GM12878 (cell line): Measurements from ENCODE around the gene SDR9C7.

Experiments
- BRCA1 ChIP-seq: IDR thresholded peaks from 2 replicates; pipeline ENCODE4 v1.6.1; 2011; ENCODE audit warnings: low read depth, low read length, improper control_type of control experiment
- CBX5 ChIP-seq: sonication (generic); IDR thresholded peaks from 2 replicates; pipeline ENCODE4 v1.6.1; 2016; ENCODE audit warnings: low read depth, moderate library complexity, mild to moderate bottlenecking, inconsistent platforms
- CTCF ChIP-seq, 3 experiments: IDR thresholded peaks in 2 of 3; conservative IDR thresholded peaks in 1 of 3; 2 replicates each; pipeline ENCODE4 v1.5.1; 2011; ENCODE audit warnings: low read depth in 3 of 3, low read length in 3 of 3, mild to moderate bottlenecking in 3 of 3, control low read depth in 2 of 3, moderate library complexity in 2 of 3, inconsistent platforms in 1 of 3, mixed read lengths in 1 of 3; ENCODE audit not compliant: control insufficient read depth in 2 of 3, insufficient read depth in 1 of 3; ENCODE audit errors: extremely low read depth in 1 of 3
- FOXM1 ChIP-seq: IDR thresholded peaks from 2 replicates; pipeline ENCODE4 v1.6.1; 2012; ENCODE audit warnings: low read depth, mild to moderate bottlenecking, inconsistent platforms, low read length, moderate library complexity
- MAX ChIP-seq: IDR thresholded peaks from 2 replicates; pipeline ENCODE4 v1.6.1; 2012; ENCODE audit warnings: low read depth, low read length, improper control_type of control experiment
- NFXL1 ChIP-seq: fragments of 450-650 bp; IDR thresholded peaks from 2 replicates; pipeline ENCODE4 v1.6.1; 2017; ENCODE audit warnings: antibody characterized with exemption, mild to moderate bottlenecking, borderline replicate concordance
- POLR2AphosphoS2 ChIP-seq: IDR thresholded peaks from 2 replicates; pipeline ENCODE4 v1.6.1; 2011; ENCODE audit warnings: low read depth, mild to moderate bottlenecking, low read length, improper control_type of control experiment, moderate library complexity
- POLR2AphosphoS5 ChIP-seq: IDR thresholded peaks from 2 replicates; pipeline ENCODE4 v1.6.1; 2011; ENCODE audit warnings: mild to moderate bottlenecking, low read length, inconsistent platforms
- SUZ12 ChIP-seq: fragments of 200-600 bp; sonication (generic); IDR thresholded peaks from one replicate; pipeline ENCODE4 v1.6.1; 2018; ENCODE audit warnings: antibody characterized with exemption, mild to moderate bottlenecking; ENCODE audit not compliant: unreplicated experiment
- TCF12 ChIP-seq: IDR thresholded peaks from 2 replicates; pipeline ENCODE4 v1.6.1; 2011; ENCODE audit warnings: low read depth, mild to moderate bottlenecking, low read length
- TCF7 ChIP-seq: IDR thresholded peaks from 2 replicates; pipeline ENCODE4 v1.6.1; 2014; ENCODE audit warnings: antibody characterized with exemption, borderline replicate concordance
- TF ChIP-seq, protein P1 (sequence below): IDR thresholded peaks from 2 replicates; pipeline ENCODE4 v1.6.1; 2012; ENCODE audit warnings: low read depth, low read length, improper control_type of control experiment
- TF ChIP-seq, protein P2 (sequence below): IDR thresholded peaks from 2 replicates; pipeline ENCODE4 v1.6.1; 2011; ENCODE audit warnings: mild to moderate bottlenecking, low read depth, low read length, moderate library complexity; ENCODE audit not compliant: insufficient replicate concordance
- TF ChIP-seq, protein P3 (sequence below): IDR thresholded peaks from 2 replicates; pipeline ENCODE4 v1.6.1; 2012; ENCODE audit warnings: mild to moderate bottlenecking, low read depth, low read length

DNA sequence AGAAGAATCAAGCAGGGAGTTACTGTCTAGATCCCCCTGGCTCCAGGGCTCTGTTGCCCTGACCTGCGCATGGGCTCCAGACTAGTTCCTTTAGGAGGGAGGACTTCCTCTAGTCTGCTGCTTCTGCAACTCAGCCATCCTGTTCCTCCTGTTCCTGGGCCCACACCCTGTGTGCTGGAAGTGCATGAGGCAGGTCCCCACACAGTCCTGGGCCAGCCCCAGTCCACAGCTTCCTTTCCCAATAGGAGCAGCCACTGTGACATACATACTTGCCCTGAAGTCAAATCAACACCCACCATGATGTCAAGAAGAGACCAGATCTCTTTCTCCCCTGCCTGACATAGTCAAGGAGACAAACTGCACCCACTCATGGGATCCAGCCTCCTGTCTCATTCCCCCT lies 1.3 kb downstream of the SDR9C7 start:
- TF ChIP-seq BRCA1 (no peak), TCF7 (no peak), CBX5 (no peak), FOXM1 (no peak), NFXL1 (no peak), CTCF (IDR thresholded peaks at IDR 0.05 in 2 of 3, conservative IDR thresholded peaks at IDR 0.05 in 1 of 3; ENCODE audit: control insufficient read depth in 2 of 3, extremely low read depth in 1 of 3, insufficient read depth in 1 of 3, low read depth in 3 of 3, low read length in 3 of 3) (no peak), POLR2AphosphoS5 (no peak), MAX (no peak), POLR2AphosphoS2 (no peak), SUZ12 (no peak), TCF12 (no peak)
- TF ChIP-seq, protein P1, sequence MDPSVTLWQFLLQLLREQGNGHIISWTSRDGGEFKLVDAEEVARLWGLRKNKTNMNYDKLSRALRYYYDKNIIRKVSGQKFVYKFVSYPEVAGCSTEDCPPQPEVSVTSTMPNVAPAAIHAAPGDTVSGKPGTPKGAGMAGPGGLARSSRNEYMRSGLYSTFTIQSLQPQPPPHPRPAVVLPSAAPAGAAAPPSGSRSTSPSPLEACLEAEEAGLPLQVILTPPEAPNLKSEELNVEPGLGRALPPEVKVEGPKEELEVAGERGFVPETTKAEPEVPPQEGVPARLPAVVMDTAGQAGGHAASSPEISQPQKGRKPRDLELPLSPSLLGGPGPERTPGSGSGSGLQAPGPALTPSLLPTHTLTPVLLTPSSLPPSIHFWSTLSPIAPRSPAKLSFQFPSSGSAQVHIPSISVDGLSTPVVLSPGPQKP = no peak
- TF ChIP-seq, protein P2, sequence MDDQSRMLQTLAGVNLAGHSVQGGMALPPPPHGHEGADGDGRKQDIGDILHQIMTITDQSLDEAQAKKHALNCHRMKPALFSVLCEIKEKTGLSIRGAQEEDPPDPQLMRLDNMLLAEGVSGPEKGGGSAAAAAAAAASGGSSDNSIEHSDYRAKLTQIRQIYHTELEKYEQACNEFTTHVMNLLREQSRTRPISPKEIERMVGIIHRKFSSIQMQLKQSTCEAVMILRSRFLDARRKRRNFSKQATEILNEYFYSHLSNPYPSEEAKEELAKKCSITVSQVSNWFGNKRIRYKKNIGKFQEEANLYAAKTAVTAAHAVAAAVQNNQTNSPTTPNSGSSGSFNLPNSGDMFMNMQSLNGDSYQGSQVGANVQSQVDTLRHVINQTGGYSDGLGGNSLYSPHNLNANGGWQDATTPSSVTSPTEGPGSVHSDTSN = no peak
- TF ChIP-seq, protein P3, sequence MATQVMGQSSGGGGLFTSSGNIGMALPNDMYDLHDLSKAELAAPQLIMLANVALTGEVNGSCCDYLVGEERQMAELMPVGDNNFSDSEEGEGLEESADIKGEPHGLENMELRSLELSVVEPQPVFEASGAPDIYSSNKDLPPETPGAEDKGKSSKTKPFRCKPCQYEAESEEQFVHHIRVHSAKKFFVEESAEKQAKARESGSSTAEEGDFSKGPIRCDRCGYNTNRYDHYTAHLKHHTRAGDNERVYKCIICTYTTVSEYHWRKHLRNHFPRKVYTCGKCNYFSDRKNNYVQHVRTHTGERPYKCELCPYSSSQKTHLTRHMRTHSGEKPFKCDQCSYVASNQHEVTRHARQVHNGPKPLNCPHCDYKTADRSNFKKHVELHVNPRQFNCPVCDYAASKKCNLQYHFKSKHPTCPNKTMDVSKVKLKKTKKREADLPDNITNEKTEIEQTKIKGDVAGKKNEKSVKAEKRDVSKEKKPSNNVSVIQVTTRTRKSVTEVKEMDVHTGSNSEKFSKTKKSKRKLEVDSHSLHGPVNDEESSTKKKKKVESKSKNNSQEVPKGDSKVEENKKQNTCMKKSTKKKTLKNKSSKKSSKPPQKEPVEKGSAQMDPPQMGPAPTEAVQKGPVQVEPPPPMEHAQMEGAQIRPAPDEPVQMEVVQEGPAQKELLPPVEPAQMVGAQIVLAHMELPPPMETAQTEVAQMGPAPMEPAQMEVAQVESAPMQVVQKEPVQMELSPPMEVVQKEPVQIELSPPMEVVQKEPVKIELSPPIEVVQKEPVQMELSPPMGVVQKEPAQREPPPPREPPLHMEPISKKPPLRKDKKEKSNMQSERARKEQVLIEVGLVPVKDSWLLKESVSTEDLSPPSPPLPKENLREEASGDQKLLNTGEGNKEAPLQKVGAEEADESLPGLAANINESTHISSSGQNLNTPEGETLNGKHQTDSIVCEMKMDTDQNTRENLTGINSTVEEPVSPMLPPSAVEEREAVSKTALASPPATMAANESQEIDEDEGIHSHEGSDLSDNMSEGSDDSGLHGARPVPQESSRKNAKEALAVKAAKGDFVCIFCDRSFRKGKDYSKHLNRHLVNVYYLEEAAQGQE = no peak
